ENCODE measurements around the gene SFTPB.

SFTPB gene

DNA sequence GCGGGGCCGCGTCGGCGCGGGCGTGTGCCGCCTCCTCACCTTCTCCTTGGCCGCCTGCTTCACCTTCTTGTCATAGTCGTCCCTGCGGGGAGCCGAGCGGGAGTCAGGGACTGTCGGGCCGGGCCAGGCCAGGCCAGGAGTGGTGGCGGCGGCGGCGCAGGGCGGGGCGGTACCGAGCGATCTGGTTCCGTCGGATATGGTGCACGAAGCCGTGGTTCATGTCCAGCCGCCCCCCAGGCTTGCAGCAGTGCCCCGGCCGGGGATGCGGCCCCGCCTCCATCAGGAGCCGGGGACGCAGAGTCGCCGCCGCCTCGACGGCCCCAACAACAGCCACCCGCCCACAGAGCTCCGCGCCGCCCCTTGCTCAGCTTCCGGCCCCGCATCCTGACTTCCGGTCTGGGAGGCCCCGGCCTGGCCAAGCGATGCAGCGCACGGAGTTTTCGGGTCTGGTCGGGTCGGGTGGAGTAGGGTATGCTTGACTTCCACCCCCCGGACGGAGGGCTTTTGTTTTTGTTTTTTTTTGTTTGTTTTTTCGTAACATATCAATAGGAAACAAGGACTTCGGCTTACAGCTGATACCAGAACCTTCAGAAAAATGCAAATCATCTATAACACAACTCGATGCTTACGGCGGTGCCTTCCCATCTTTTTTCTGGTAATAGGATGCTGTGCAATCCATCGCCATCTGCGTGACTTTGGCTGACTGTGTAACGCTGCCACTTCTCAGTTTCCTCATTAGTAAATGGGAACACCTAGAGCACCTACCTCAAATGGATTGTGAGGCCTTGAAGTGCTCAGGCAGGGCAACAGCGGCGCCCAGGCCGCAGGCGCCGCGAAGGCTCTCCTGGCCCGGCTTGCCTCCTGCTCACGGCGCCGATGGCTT is 56.1 kb downstream of the SFTPB start, which contains the start of gene C2orf68:
Gene C2orf68 (minus strand): TSS at position 362 of the 883 bp plus-strand sequence. CDS start 82 bp downstream, at position 280.
- DNase-seq (ENCODE audit: insufficient read length, low spot score) (peak; percentile 93), FAIRE-seq (no peak)
- TF ChIP-seq, protein P1, sequence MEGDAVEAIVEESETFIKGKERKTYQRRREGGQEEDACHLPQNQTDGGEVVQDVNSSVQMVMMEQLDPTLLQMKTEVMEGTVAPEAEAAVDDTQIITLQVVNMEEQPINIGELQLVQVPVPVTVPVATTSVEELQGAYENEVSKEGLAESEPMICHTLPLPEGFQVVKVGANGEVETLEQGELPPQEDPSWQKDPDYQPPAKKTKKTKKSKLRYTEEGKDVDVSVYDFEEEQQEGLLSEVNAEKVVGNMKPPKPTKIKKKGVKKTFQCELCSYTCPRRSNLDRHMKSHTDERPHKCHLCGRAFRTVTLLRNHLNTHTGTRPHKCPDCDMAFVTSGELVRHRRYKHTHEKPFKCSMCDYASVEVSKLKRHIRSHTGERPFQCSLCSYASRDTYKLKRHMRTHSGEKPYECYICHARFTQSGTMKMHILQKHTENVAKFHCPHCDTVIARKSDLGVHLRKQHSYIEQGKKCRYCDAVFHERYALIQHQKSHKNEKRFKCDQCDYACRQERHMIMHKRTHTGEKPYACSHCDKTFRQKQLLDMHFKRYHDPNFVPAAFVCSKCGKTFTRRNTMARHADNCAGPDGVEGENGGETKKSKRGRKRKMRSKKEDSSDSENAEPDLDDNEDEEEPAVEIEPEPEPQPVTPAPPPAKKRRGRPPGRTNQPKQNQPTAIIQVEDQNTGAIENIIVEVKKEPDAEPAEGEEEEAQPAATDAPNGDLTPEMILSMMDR (IDR thresholded peaks at IDR 0.05; ENCODE audit: insufficient read depth, missing control alignments): no peak

DNA sequence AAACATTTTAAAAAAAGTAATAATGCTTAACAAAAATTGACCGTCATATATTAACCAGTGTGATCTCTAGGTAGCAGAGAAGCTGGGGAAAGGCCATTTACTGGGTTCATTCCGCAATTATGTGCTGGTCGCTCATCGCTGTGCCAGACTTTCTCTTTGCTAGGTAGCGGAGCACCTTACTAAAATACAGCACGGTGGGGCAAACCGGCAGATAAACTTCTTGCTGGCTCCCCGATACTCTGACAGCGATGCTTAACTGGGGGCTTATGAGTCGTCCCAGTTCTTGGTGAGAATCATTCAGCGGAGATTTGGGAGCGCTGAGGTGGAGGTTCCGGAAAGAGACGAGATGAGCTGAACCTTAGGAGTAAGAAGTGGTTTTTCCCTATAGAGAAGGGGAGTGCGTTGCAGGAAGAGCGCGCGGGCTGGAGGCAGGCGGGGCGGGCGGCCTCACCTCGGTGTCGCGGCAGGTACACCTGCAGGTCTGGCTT is 56.7 kb downstream of the SFTPB start:
- DNase-seq (ENCODE audit: insufficient read length, low spot score): no peak
- TF ChIP-seq, protein P1 (IDR thresholded peaks at IDR 0.05; ENCODE audit: insufficient read depth, missing control alignments): no peak
- no peak for FAIRE-seq
